ENCODE results near the gene LCE1E. TPM values are rescaled to one million over a fixed set of nuclear protein-coding genes. Genes with fewer than 3 reads are reported as not detected.

LCE1E gene, protein sequence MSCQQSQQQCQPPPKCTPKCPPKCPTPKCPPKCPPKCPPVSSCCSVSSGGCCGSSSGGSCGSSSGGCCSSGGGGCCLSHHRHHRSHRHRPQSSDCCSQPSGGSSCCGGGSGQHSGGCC
- not detected in 2 replicates for total RNA-seq

DNA sequence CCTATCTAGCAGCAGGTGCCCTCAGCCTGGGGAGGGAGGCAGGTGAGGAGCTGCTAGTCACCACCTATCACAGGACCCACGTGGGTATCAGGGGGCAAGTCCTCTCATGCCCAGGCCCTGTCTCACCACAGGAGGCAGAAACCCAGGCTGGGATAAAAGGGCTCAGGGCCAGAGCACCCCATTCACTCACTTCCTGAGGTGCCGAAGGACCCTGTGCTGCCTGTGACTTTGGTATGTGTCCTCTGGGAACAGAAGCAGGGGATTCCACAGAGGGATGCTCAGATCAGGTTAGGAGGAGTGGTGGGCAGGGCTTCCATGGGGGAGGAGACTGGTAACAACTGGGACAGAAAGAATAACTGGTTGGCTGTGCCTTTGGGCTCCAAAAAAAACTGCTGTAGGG is at the start of gene LCE1E:
Gene LCE1E, plus strand, starts transcription at position 181 of the 400 bp plus-strand sequence. CDS start 1,043 bp downstream, outside the sequence.
- ChIA-PET CTCF (no interaction called here), POLR2A (no interaction called here)
- no peaks in the 10 kb centered on the region for H3K4me1 Mint-ChIP-seq
- DNase-seq (no peak), ATAC-seq (ENCODE audit: low read depth) (no peak)
- H3K27me3 Mint-ChIP-seq, result peaks cover 26% of the 10 kb centered on the region
- H3K4me3 Mint-ChIP-seq, result no peak within 1 kb of the TSS
- TF ChIP-seq, protein P1, sequence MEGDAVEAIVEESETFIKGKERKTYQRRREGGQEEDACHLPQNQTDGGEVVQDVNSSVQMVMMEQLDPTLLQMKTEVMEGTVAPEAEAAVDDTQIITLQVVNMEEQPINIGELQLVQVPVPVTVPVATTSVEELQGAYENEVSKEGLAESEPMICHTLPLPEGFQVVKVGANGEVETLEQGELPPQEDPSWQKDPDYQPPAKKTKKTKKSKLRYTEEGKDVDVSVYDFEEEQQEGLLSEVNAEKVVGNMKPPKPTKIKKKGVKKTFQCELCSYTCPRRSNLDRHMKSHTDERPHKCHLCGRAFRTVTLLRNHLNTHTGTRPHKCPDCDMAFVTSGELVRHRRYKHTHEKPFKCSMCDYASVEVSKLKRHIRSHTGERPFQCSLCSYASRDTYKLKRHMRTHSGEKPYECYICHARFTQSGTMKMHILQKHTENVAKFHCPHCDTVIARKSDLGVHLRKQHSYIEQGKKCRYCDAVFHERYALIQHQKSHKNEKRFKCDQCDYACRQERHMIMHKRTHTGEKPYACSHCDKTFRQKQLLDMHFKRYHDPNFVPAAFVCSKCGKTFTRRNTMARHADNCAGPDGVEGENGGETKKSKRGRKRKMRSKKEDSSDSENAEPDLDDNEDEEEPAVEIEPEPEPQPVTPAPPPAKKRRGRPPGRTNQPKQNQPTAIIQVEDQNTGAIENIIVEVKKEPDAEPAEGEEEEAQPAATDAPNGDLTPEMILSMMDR (IDR thresholded peaks at IDR 0.05), result no peak
- intact Hi-C loops (cut with micrococcal nuclease), result no loop called here
- no peak within 1 kb of the TSS for H3K27ac Mint-ChIP-seq
- no peaks in the 10 kb centered on the region for H3K9me3 Mint-ChIP-seq
- no peaks in the 10 kb centered on the region for H3K36me3 Mint-ChIP-seq (ENCODE audit: low read depth)

DNA sequence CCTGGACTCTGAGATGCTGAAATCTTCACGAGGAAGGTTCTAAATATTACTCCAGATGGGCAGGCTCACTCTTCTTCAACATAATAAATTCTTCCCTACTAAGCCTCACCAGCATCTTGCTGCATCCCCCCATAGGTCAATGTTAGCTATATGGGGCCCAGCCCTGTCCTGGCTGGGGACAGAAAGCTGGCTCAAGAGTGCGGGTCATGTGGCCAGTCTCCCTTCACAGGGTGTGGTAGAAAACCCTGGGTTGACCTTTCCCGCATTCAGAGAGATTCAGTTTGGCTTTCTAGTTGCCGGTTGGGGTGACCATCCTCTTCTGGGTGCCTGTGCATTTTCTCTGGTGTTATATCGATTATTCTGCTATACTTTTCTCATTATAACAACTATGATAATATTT is 48.1 kb upstream of the LCE1E start:
- ATAC-seq (ENCODE audit: low read depth) (no peak), DNase-seq (no peak)
- Mint-ChIP-seq H3K4me1 (no peaks in the 10 kb centered on the region), H3K4me3 (no peak overlapping the region), H3K9me3 (no peaks in the 10 kb centered on the region), H3K27me3 (peaks cover 13% of the 10 kb centered on the region), H3K27ac (no peak overlapping the region), H3K36me3 (ENCODE audit: low read depth) (no peaks in the 10 kb centered on the region)
- TF ChIP-seq, protein P1 (IDR thresholded peaks at IDR 0.05), result no peak
- intact Hi-C loops (cut with micrococcal nuclease), result no loop called here
- ChIA-PET POLR2A (no interaction called here), CTCF (no interaction called here)

DNA sequence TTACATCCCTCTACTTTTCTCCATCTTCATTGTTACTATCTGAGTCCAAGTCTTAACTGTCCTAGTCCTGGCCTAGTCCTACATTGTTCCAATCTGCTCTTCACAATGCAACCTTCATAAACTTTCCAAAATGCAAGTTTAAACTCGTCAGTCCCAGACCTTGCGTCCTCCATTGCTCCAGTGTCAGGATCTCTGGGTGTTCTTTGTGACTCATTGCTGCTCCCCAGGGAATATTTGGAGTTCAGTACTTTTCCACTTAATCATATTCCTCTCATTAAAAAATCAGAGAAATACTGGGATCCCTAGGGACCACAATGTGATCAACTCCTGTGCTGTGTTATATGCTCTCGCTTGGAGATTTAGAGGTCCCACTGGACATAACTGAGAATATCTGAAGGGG is 46.2 kb upstream of the LCE1E start:
- Mint-ChIP-seq H3K27ac (no peak overlapping the region), H3K4me3 (no peak overlapping the region), H3K9me3 (no peaks in the 10 kb centered on the region), H3K4me1 (no peaks in the 10 kb centered on the region), H3K36me3 (ENCODE audit: low read depth) (no peaks in the 10 kb centered on the region), H3K27me3 (peaks cover 17% of the 10 kb centered on the region)
- CTCF ChIA-PET, result no interaction called here
- DNase-seq, result no peak
- intact Hi-C loops (cut with micrococcal nuclease), result no loop called here
- TF ChIP-seq, protein P1 (IDR thresholded peaks at IDR 0.05), result no peak
- POLR2A ChIA-PET, result no interaction called here
- ATAC-seq (ENCODE audit: low read depth), result no peak

DNA sequence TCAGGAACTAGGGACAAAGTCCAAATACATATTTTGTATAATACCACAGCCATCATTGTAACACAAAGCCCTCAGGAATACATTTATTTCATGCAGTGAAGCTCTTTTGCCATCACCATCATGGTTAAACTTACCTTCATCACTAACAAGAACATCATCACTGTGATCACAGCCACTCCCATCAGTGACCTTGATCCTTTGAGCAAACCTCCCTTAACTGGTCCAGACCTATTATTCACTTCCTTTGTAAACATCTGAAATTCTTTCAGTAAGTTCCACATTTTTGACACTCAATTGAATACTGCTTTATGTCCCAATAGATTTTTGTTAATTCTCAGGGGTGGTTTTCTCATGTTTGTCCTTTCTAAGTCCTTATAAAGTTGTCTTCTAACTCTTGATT is 44.4 kb upstream of the LCE1E start:
- TF ChIP-seq, protein P1 (IDR thresholded peaks at IDR 0.05), result no peak
- H3K36me3 Mint-ChIP-seq (ENCODE audit: low read depth), result no peaks in the 10 kb centered on the region

DNA sequence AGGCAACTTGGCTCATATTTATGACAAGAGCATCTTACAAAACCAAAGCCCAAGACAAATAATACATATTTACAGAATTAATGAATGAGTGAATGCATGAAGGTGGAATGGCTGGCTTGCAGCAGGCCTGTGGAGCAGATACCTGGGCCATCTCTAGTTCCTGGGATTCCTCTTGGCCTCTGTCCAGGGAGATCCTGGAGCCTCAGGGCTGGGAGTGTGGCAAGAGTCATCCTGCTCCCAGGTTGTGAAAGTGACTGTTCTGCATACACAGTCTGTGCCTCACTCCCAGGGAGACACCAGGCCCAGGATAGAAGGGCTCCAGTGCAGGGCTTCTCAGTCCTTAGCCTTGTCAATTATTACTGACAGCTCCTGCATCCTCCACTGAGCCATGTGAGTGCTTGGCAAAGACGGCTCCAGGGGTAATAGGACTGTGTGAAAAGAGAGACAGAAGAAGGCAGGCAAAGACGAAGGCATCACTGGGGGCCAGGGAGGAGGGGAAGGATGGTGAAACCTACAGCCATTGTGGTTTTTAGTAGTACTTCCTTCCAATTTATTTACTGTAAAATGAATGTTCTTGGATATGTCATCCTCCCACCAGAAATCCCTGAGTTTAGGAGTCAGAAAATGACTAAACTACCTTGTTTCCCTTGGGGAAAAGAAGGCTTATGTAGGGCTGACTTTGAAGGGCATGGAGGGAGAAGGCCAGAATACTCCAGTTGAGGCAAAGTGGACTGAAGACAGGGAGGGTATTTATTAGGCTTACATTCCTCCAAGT is 42.5 kb upstream of the LCE1E start:
- H3K4me1 Mint-ChIP-seq, result no peaks in the 10 kb centered on the region
- no peak overlapping the region for H3K4me3 Mint-ChIP-seq
- H3K9me3 Mint-ChIP-seq, result no peaks in the 10 kb centered on the region
- H3K27ac Mint-ChIP-seq, result no peak overlapping the region
- ATAC-seq (ENCODE audit: low read depth) (no peak), DNase-seq (no peak)
- POLR2A ChIA-PET, result no interaction called here
- H3K36me3 Mint-ChIP-seq (ENCODE audit: low read depth), result no peaks in the 10 kb centered on the region
- peaks cover 12% of the 10 kb centered on the region for H3K27me3 Mint-ChIP-seq
- intact Hi-C loops (cut with micrococcal nuclease), result no loop called here
- TF ChIP-seq, protein P1 (IDR thresholded peaks at IDR 0.05), result no peak
- CTCF ChIA-PET, result no interaction called here

More for the DNA sequence above, 44.4 kb upstream of the LCE1E start:
- H3K9me3 Mint-ChIP-seq, result no peaks in the 10 kb centered on the region
- CTCF ChIA-PET, result no interaction called here
- H3K4me3 Mint-ChIP-seq, result no peak overlapping the region
- intact Hi-C loops (cut with micrococcal nuclease), result no loop called here
- POLR2A ChIA-PET, result no interaction called here
- DNase-seq (no peak), ATAC-seq (ENCODE audit: low read depth) (no peak)
- H3K27me3 Mint-ChIP-seq, result peaks cover 18% of the 10 kb centered on the region
- H3K4me1 Mint-ChIP-seq, result no peaks in the 10 kb centered on the region
- no peak overlapping the region for H3K27ac Mint-ChIP-seq
